ENCODE data around the gene TNK2. TPM values are rescaled to one million over a fixed set of nuclear protein-coding genes. Genes with fewer than 3 reads are reported as not detected.

TNK2 gene
- total and polyA plus RNA-seq, 8 donors: 21.0 to 91.2 (median 25.0) TPM

DNA sequence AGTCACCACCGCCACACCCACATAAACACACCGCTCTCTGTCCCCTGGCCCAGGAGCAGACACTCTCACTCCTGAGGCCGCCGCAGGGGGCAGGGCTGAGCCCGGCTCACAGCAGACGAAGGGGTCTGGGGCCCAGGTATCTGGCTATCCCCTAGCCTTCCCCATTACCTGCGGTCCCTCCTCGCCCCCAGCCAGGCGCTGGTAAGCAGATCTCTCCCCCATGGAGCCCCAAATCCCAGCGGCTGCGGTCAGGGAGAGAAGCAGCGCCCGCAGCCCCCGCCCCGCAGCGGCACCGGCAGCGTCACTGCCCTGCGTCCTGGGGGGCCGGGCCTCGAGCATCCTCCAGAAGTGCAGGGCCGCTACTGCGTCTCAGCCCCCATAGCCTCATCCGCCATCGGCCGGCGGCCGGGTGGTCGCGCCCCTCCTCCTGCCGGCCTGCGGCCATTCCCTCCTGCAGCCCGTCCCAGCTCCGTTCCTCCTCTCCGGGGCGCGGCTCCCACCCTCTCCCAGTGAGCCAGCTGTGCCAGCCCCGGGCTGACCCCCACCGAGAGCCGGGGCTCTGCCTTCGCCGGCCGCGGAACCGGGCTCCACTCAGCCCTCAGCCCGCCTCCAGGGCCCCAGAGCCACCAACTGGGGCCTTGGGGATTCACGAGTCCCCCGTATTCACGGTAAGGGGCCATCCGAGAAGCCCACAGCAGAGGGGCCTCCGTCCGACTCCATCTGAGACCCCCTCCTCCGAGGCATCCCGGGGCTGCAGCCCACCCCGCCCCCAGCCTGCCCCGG lies 13.1 kb downstream of the TNK2 start:
- H3K4me1 ChIP-seq: peaks cover 4 to 24% (median 5%) of the 10 kb centered on the region in 3 donors
- peak overlapping the region in 3 of 4 donors; percentile 57 to 72 (median 64) for H3K27ac ChIP-seq
- ATAC-seq: peak; percentile 47 to 67 (median 61)
- no peak for FAIRE-seq
- TF ChIP-seq, protein P1, sequence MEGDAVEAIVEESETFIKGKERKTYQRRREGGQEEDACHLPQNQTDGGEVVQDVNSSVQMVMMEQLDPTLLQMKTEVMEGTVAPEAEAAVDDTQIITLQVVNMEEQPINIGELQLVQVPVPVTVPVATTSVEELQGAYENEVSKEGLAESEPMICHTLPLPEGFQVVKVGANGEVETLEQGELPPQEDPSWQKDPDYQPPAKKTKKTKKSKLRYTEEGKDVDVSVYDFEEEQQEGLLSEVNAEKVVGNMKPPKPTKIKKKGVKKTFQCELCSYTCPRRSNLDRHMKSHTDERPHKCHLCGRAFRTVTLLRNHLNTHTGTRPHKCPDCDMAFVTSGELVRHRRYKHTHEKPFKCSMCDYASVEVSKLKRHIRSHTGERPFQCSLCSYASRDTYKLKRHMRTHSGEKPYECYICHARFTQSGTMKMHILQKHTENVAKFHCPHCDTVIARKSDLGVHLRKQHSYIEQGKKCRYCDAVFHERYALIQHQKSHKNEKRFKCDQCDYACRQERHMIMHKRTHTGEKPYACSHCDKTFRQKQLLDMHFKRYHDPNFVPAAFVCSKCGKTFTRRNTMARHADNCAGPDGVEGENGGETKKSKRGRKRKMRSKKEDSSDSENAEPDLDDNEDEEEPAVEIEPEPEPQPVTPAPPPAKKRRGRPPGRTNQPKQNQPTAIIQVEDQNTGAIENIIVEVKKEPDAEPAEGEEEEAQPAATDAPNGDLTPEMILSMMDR (IDR thresholded peaks at IDR 0.05): no peak
- no peaks in the 10 kb centered on the region for H3K27me3 ChIP-seq
- intact Hi-C loops (cut with DNase I): no loop called here
- peak overlapping the region; percentile 51 to 80 (median 55) for H3K4me3 ChIP-seq
- H3K36me3 ChIP-seq: no peaks in the 10 kb centered on the region
- DNase-seq: peak in 4 of 6 donors; percentile 47 to 82 (median 71)
- no peaks in the 10 kb centered on the region for H3K9me3 ChIP-seq
- WGBS, 2 donors: 0 to 1% methylated on average over 47 to 56 of the region's 56 CpGs

DNA sequence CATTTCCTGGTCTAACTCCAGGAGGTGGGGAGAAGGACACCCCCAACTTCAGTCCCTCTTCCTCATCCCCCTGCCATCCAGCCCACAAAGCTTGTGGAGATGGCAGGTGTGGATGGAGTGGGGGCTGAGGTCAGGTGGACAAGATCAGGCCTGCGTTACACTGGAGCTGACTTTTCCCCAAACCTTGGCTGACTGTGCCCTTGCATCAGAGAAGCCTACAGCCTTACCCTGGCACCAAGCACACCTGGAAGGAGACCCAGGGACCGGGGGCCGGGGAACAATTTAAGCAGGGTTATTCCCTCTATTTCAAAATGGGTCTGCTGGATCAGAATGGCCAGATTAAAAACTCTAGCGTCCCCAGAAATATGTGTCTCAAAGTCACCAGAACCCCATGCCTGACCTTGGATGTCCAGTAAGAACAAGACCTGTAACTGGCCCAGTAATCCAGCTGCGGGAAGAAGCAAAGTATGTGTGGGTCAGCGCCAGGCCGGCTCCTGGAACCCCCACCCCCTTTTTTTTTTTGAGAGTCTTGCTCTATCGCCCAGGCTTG lies 14.4 kb downstream of the TNK2 start:
- whole genome bisulfite sequencing, 2 donors: 73 to 81% methylated on average over 8 of the region's 8 CpGs
- Histone ChIP-seq H3K36me3 (no peaks in the 10 kb centered on the region), H3K27me3 (no peaks in the 10 kb centered on the region), H3K4me3 (peak overlapping the region in 1 of 4 donors; percentile 80), H3K9me3 (no peaks in the 10 kb centered on the region), H3K4me1 (peaks cover 4 to 24% (median 5%) of the 10 kb centered on the region in 3 donors), H3K27ac (peak overlapping the region in 3 of 4 donors; percentile 2 to 62 (median 47))
- no peak for FAIRE-seq
- intact Hi-C loops (cut with DNase I): no loop called here
- TF ChIP-seq, protein P1 (IDR thresholded peaks at IDR 0.05): no peak
- peak in 1 of 6 donors; percentile 30 for DNase-seq
- ATAC-seq: no peak

DNA sequence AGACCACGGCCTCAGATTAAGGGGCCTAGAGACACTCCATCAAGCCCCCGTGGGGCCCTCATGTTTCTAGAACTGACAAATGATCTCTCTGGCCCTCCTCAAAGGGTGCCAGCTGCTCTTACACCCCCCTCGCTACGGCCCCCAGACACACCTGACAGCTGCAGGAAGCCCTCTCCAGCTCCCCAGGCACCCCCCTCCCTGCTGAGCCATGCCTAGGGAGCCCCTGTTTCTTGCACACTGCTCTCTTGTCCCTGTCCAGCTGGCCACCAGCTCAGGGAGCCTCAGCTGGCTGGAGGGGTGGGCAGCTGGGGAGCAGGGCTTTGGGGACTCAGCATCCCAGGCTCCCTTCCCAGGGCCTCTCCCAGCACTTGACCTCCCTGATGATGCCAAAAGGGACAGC lies 14.8 kb downstream of the TNK2 start:
- DNase-seq (peak in 1 of 6 donors; percentile 58), FAIRE-seq (no peak), ATAC-seq (no peak)
- intact Hi-C loops (cut with DNase I): no loop called here
- Histone ChIP-seq H3K4me1 (peaks cover 4 to 24% (median 5%) of the 10 kb centered on the region in 3 donors), H3K27ac (peak overlapping the region in 3 of 4 donors; percentile 2 to 62 (median 47)), H3K27me3 (no peaks in the 10 kb centered on the region), H3K4me3 (no peak overlapping the region), H3K9me3 (no peaks in the 10 kb centered on the region), H3K36me3 (no peaks in the 10 kb centered on the region)
- WGBS, 2 donors: 39 to 50% methylated on average over 4 of the region's 4 CpGs
- TF ChIP-seq, protein P1 (IDR thresholded peaks at IDR 0.05): no peak

DNA sequence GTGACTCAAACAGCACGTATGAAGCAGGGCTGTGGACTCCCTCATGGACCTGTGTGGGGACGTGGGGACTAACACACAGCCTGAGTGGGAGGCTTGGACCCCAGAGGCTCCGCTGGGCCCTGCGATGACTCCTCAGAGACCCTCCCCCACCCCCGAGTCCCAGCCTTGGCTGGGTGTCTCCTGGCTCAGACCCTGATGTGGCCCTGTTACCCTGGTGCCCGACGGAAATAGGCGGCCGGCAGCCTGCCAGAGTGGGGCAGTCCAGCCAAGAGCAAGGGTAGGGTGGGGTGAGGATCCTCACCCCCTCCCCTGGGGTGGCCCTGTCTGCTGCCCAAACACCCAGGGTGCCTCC lies 15.3 kb downstream of the TNK2 start:
- H3K27ac ChIP-seq: peak overlapping the region in 2 of 4 donors; percentile 47 to 62
- peak overlapping the region in 1 of 4 donors; percentile 31 for H3K4me3 ChIP-seq
- H3K36me3 ChIP-seq: no peaks in the 10 kb centered on the region
- TF ChIP-seq, protein P1 (IDR thresholded peaks at IDR 0.05): no peak
- no peaks in the 10 kb centered on the region for H3K9me3 ChIP-seq
- peaks cover 4 to 24% (median 5%) of the 10 kb centered on the region in 3 donors for H3K4me1 ChIP-seq
- ATAC-seq (peak; percentile 22 to 52 (median 28)), FAIRE-seq (no peak), DNase-seq (peak; percentile 59 to 88 (median 74))
- H3K27me3 ChIP-seq: no peaks in the 10 kb centered on the region
- 10 to 11% methylated on average over 9 of the region's 9 CpGs for WGBS, 2 donors
- intact Hi-C loops (cut with DNase I): no loop called here

Data from pancreas (tissue), 10 donors.